Gastrocnemius medialis (tissue), 4 donors: ENCODE results near the gene ERI3.

Experiments used
- CTCF ChIP-seq, 5 experiments: fragments of 450-650 bp in 3 of 5; fragments of 200-600 bp in 2 of 5; sonication (generic) in 2 of 5; IDR thresholded peaks in 4 of 5; conservative IDR thresholded peaks in 1 of 5; 1 replicate in 4 of 5; 2 replicates in 1 of 5; pipeline ENCODE4 v1.5.1; 2016 to 2019; ENCODE audit warnings: antibody characterized with exemption in 5 of 5, mild to moderate bottlenecking in 3 of 5, moderate library complexity in 3 of 5
- POLR2A ChIP-seq, 2 donors: fragments of 450-650 bp; IDR thresholded peaks; one replicate each; pipeline ENCODE4 v1.6.1; 2017; ENCODE audit warnings: antibody characterized with exemption in 2 of 2, mild to moderate bottlenecking in 2 of 2, moderate library complexity in 2 of 2

- TF ChIP-seq CTCF (IDR thresholded peaks at IDR 0.05 in 4 of 5, conservative IDR thresholded peaks at IDR 0.05 in 1 of 5): no peak
- TF ChIP-seq POLR2A (IDR thresholded peaks at IDR 0.05): no peak
These were observed 35.2 kb upstream of the ERI3 start for GRCh38 chr1:44390277-44390676.
